HL-60/S4 treated with retinoic acid at 250 ng/mL for 4 days and 3 days (cell line): ENCODE measurements around the gene WASF3.

Source experiments
- in situ Hi-C: fragments of 300-500 bp; cut with MboI; formaldehyde crosslinking; loops from 2 replicates; pipeline ENCODE4 v1.7.0; 2022; ENCODE audit warnings: low sequenced_read_pairs

Gene WASF3

DNA sequence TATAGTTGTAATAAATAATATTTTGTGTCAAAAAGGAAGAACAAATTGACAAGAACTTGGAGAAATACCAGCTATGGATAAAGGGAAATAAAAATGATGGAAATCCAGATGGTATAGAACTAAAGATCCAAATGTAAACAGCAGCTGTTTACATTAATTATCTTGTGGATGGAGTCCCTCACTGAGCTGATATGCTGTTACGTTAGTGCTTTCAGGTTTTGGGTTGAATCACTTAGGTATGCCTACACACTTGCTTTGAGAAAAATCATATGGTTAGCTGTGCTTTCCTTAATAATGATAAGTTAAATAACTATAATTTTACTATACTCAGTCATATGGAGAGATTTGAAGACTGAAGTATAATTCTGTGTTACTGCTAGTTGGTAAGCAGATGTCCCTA is 27.7 kb downstream of the WASF3 start:
- in situ Hi-C loops: no loop called here

DNA sequence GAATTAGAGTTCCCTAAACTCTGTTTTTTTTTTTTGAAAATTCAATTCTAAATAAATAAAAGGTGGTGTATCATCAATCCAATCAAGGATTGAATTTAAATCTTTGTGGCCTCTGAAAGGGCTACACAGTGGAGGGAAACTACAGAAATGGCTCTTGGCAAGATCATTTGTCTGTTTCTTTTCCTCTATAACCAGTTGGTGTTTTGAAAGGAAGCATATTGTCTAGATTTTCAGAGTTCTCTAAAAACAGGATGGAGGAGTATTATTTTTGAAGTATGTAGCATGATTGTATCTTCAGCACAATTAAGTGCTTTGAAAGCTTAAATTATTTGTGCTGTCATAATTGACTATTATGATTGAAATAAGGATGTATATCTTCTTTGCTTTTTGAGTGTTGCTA is 29.8 kb downstream of the WASF3 start:
- in situ Hi-C loops: no loop called here

- in situ Hi-C loops: no loop called here
Observed at GRCh38 chr13:26589226-26589625, 31.7 kb downstream of the WASF3 start.

DNA sequence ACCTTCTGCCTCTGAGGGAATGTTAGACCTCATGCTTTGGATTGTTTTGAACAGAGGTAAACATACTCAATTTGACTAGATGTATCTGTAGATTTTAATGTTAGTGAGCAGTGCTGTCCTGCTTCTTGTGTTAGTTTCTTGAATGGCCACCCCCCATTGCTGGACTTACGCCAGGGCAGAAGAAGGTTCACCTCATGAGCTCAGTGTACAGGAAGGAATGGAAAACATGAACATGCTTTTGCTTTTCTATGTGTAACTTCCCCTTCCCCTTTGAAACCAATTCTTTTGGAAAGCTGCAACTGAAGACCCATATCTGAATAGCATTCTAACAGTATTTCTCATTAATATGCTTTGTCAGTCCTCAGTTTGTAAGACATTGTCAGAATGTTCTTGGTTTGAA is 32.3 kb downstream of the WASF3 start:
- in situ Hi-C loops: no loop called here

DNA sequence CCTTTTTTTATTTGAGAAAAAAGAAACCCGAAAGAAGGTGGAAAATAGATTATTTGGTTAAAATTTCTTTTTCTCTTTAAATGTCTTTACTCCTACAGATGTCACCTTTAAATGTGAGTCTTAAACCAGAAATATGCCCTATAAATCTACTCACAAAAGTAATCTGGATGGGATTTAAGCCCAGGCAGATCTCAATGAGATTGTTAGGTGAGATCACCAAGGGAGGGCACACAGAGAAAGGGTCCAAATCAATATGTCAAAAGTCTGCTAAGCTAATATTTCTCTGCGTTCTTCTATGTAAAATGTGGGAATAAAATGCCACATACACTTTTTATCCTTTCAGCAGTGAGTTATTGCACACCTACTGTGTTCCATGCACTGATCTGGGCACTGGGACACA is 32.9 kb downstream of the WASF3 start:
- in situ Hi-C loops: no loop called here

DNA sequence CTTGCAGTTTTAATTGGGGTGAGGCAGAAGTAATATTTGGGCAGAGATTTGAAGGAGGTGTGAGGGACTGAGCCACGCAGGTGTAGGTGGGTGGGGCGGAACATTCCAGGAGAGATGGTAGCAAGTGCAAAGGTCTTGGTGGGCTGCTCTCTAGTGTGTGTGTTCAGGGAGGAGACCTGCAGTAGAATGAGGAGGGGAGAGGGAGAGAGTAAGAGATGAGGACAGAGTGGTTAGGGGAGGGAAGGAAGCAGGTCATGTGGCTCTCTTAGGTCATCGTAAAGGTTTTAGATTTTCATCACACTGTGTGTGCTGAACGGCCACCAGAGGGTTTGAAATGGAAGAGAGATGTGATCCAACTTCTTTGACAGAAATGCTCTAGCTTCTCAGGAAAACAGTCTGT is 33.5 kb downstream of the WASF3 start:
- in situ Hi-C loops: no loop called here

- in situ Hi-C loops: no loop called here
Observed at GRCh38 chr13:26591672-26592071, 34.2 kb downstream of the WASF3 start.

- in situ Hi-C loops: no loop called here
Observed at GRCh38 chr13:26593661-26594060, 36.2 kb downstream of the WASF3 start.

- in situ Hi-C loops: no loop called here
Observed at GRCh38 chr13:26594363-26594762, 36.9 kb downstream of the WASF3 start.

DNA sequence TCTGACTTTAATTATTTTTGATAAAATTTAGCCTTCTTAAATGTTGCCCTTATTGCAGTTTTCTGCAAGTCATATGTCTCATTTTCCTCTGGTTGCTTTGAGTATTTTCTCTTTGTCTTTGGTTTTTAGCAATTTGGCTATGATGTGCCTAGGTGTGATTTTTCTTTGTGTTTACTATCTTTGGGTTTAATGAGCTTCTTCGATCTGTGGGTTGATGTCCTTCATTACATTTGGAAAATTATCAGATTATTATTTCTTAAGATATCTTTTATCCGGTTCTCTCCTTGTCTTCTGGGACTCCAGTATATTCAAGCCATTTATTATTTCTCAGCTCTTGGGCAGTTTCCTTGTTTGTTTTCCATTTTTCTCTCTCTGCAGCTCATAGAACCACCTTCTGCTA is 39.0 kb downstream of the WASF3 start:
- in situ Hi-C loops: no loop called here

GRCh38 chr13:26599403-26599802 is 41.9 kb downstream of the WASF3 start:
- in situ Hi-C loops: no loop called here

- in situ Hi-C loops: no loop called here
Observed at GRCh38 chr13:26599860-26600259, 42.4 kb downstream of the WASF3 start.

DNA sequence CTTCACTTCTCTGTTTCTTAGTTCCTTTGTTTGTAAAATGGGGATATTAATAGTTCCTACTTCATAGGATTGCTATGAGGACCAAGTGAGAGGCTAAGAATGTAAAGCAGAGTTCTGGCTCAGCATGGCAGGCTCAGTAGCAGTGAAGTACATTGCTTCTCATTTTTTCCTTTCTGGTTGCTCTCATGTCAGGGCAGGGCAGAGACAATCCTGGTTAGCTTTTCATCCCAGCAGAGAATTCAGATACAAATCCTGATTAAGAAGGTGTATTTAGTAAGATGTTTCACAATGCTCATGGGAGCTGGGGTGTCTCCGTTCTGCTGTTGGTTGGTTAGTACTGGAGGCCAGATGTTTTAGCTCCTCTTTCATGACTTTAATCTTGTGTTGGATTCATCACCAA is 42.9 kb downstream of the WASF3 start:
- in situ Hi-C loops: no loop called here

- in situ Hi-C loops: no loop called here
Observed at GRCh38 chr13:26601669-26602068, 44.2 kb downstream of the WASF3 start.

DNA sequence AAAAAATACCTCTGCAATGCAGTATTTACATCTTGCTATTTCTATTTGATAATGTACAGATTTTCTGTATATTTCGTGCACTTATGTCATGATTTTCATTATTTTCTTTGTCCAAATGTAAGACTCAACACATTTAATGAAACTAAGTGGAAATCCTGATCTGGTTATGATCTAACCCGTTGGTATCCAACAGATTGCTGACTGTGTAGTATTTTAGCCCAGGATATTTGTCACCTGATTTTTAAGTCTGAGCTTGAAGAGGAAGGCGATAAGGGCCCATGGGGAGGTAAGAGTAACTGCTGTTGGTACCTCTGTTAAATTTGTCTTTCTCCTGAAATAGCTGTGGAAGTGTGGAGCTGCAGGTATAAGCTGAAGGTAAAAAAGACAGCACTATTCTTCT is 45.3 kb downstream of the WASF3 start:
- in situ Hi-C loops: no loop called here

GRCh38 chr13:26604784-26605545 is 47.5 kb downstream of the WASF3 start:
- in situ Hi-C loops: no loop called here

DNA sequence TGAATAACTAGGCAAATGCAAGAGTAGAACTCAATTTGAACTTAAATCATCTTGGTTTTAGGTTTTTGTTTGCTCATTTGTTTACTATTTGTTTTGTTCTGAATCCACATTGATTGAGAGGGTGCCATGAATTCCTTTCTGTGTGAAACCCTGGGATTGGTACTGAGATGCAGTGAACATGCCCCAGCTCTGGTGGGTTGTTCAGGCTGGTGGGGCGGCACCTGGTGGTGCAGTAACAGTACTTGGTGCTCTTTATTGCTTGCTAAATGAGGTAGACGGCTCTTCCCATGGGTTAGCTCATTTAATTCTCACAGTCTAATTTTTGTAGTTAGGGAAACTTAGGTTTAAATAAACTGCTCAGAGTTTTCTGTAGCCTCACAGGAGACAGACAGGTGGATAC is 48.4 kb downstream of the WASF3 start:
- in situ Hi-C loops: no loop called here

DNA sequence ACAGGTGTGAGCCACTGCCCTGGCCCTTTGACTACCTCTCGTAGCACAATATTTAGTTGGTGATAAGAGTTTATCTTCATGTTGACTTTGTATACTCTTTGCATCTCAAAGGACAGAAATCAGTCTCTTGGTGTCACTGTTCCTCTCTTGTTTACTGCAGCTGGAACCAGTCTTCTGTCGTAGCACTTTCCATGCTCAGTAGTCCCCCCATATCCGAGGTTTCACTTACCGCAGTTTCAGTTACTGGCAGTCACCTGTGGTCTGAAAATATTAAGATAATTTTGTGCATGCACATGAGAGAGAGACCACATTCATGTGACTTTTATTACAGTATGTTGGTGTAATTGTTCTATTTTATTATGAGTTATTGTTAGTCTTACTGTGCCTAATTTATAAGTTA is 49.1 kb downstream of the WASF3 start:
- in situ Hi-C loops: no loop called here

- in situ Hi-C loops: no loop called here
Observed at GRCh38 chr13:26614721-26615120, 57.2 kb downstream of the WASF3 start.

DNA sequence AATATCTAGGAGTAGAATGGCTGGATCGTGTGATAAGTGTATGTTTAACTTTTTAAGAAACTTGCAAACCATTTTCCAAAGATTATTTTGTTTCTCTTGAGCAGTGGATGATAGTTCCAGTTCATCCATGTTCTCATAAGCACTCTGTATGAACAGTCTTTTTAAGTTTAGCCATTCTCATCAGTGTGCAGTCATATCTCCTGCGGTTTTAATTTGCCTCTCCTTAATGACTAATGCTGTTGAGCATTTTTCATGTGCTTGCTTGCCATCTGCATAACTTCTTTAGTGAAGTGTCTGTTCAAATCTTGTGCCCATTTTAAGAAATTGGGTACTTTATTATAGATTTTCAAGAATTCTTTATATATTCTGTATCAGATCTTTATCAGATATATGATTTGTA is 58.6 kb downstream of the WASF3 start:
- in situ Hi-C loops: no loop called here

DNA sequence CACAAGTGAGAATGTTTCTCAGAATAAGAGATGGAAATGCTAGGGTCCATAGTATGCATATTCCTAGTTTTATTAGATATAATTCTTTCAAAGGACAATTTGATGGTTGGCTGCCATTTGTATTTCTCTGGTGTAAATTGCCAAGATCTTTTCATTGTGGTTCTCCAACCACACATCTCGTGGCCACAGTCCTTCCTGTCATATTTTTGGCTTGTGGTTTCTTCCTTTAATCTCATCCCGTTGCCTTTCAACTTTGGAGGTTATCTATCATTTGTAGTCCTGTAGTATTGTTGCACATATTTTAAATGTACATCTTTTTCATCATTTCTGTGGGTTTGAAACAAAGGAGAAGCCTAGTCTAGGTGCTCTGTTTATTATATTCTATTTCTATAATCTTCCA is 61.2 kb downstream of the WASF3 start:
- in situ Hi-C loops: no loop called here

GRCh38 chr13:26619358-26619757 is 61.9 kb downstream of the WASF3 start:
- in situ Hi-C loops: no loop called here

DNA sequence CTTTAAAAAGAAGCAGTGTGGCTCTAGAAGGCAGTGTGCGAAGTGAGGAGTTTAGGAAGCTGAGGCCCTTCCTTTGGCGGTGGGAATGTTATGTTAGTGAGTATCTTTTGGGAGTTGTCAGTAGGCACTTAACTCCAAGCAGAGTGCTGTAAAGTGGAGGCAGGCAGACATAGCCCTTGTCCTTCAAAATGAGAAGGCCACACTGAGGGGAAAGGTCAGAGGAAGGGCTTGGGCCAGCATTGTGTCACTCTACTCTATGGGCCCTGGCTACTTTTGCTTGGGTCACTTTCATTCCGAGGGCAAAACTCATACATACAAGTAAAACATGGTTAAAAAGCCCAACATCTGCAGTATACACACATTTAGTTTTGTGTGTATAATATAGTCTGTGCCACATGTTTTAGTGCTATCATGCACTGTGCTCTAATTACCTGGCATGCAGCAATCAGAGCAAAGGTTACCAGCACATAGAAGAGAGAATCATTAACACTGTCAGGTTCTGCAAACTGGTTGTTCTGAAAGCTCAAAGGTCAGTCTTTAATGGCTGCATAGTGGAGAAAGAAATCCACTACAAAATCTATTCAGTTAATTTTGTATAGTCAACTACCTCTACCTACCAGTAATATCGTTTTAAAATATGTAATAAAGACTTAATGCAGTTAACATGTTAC is 64.4 kb downstream of the WASF3 start:
- in situ Hi-C loops: no loop called here
